Measurements from ENCODE around the gene METTL14.

METTL14 gene

DNA sequence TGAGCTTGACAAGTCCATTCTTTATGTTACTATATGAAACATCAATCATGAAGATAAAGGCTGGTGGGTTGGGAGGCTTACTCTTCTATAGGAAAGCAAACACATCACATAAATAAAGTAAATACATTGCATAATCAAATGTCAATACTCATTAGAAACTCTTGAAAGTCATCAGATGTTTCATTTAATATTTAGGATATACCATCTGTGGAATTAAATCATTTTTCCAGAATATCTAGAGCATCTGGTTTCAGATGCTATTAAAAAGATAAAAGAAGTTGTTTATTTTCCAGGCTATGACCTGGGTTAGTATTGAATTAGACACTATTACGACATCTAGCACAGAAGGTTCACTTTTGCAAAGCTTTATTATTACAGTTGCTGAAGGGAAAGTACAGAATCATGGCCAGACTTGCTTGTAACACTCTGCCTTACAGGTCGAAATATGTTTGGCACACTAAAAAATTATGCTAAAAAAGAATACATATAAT, 72.6 kb downstream of the METTL14 start:
- H2BK12ac ChIP-seq (ENCODE audit: low read length) = no peak overlapping the region
- DNase-seq = no peak
- H3K36me3 ChIP-seq (ENCODE audit: control insufficient read depth in 1 of 2, insufficient read depth in 2 of 2, low read length in 2 of 2) = peaks cover 2 to 8% of the 10 kb centered on the region in 2 experiments
- peaks cover 5% of the 10 kb centered on the region for H3K79me1 ChIP-seq (ENCODE audit: low read length)
- H3K27me3 ChIP-seq (ENCODE audit: insufficient read depth, low read length) = no peaks in the 10 kb centered on the region
- no peak overlapping the region for H3K23ac ChIP-seq (ENCODE audit: low read length)
- no peak overlapping the region for H3K27ac ChIP-seq (ENCODE audit: low read depth, low read length)
- H2BK120ac ChIP-seq (ENCODE audit: insufficient read depth, low read length, poor library complexity) = no peak overlapping the region
- H3K4ac ChIP-seq (ENCODE audit: low read depth, low read length) = no peak overlapping the region
- no peaks in the 10 kb centered on the region for H3K79me2 ChIP-seq (ENCODE audit: control insufficient read depth, insufficient read depth, low read length, poor library complexity)
- H3K14ac ChIP-seq (ENCODE audit: low read length) = no peak overlapping the region
- H4K91ac ChIP-seq (ENCODE audit: low read depth, low read length) = no peak overlapping the region
- no peak overlapping the region for H3K4me2 ChIP-seq (ENCODE audit: low read length)
- no peak overlapping the region for H3K9ac ChIP-seq (ENCODE audit: low read length)
- H3K4me1 ChIP-seq (ENCODE audit: control insufficient read depth in 1 of 2, insufficient read depth in 2 of 2, low read length in 2 of 2) = peaks cover 2 to 5% of the 10 kb centered on the region in 2 experiments
- H2AFZ ChIP-seq (ENCODE audit: insufficient read depth, low read length, poor library complexity) = no peak overlapping the region
- H3K9me3 ChIP-seq (ENCODE audit: insufficient read depth, low read depth, low read length) = no peaks in the 10 kb centered on the region
- H3K18ac ChIP-seq (ENCODE audit: low read length) = no peak overlapping the region
- no peak overlapping the region for H4K8ac ChIP-seq (ENCODE audit: low read depth, low read length)
- no peak overlapping the region for H2AK5ac ChIP-seq (ENCODE audit: low read length)
- H3K4me3 ChIP-seq (ENCODE audit: low read depth, low read length) = no peak overlapping the region
- no peak overlapping the region for H2BK5ac ChIP-seq (ENCODE audit: low read depth, low read length, poor library complexity)
- H4K12ac ChIP-seq (ENCODE audit: low read depth, low read length) = no peak overlapping the region
- WGBS (ENCODE audit: extremely low coverage, insufficient coverage, insufficient read length) = no CpG with 5 or more reads among the region's 2 CpGs

DNA sequence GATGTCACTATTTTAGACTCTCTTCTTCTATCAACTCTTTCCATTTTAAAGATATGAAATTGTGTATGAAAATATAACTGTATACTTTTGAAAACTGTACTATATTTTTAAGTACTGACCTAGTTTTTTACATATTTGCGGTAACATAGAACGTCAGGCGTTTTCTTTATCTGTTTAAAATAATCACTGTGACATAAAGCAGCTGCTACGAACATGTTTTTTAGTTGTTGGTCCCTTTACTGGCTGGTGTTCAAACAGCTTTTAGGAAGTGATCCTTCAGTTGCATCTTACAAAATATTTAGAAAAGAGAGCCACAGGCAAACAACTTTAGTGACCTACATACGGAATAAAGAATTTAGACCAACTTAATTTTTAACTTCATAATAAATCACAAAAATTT, 73.1 kb downstream of the METTL14 start:
- H2AFZ ChIP-seq (ENCODE audit: insufficient read depth, low read length, poor library complexity) = no peak overlapping the region
- peaks cover 2 to 5% of the 10 kb centered on the region in 2 experiments for H3K4me1 ChIP-seq (ENCODE audit: control insufficient read depth in 1 of 2, insufficient read depth in 2 of 2, low read length in 2 of 2)
- no peaks in the 10 kb centered on the region for H3K9me3 ChIP-seq (ENCODE audit: insufficient read depth, low read depth, low read length)
- no peak overlapping the region for H2BK120ac ChIP-seq (ENCODE audit: insufficient read depth, low read length, poor library complexity)
- no peak overlapping the region for H4K12ac ChIP-seq (ENCODE audit: low read depth, low read length)
- no peak overlapping the region for H3K23ac ChIP-seq (ENCODE audit: low read length)
- no peak overlapping the region for H3K18ac ChIP-seq (ENCODE audit: low read length)
- no peak overlapping the region for H2AK5ac ChIP-seq (ENCODE audit: low read length)
- no peak overlapping the region for H4K91ac ChIP-seq (ENCODE audit: low read depth, low read length)
- H3K36me3 ChIP-seq (ENCODE audit: control insufficient read depth in 1 of 2, insufficient read depth in 2 of 2, low read length in 2 of 2) = peaks cover 2 to 8% of the 10 kb centered on the region in 2 experiments
- H3K9ac ChIP-seq (ENCODE audit: low read length) = no peak overlapping the region
- H3K4ac ChIP-seq (ENCODE audit: low read depth, low read length) = no peak overlapping the region
- H3K79me2 ChIP-seq (ENCODE audit: control insufficient read depth, insufficient read depth, low read length, poor library complexity) = no peaks in the 10 kb centered on the region
- no peak overlapping the region for H3K4me2 ChIP-seq (ENCODE audit: low read length)
- H2BK5ac ChIP-seq (ENCODE audit: low read depth, low read length, poor library complexity) = no peak overlapping the region
- H4K8ac ChIP-seq (ENCODE audit: low read depth, low read length) = no peak overlapping the region
- WGBS (ENCODE audit: extremely low coverage, insufficient coverage, insufficient read length) = no CpG with 5 or more reads among the region's 5 CpGs
- H2BK12ac ChIP-seq (ENCODE audit: low read length) = no peak overlapping the region
- DNase-seq = no peak
- H3K27me3 ChIP-seq (ENCODE audit: insufficient read depth, low read length) = no peaks in the 10 kb centered on the region
- H3K14ac ChIP-seq (ENCODE audit: low read length) = no peak overlapping the region
- H3K4me3 ChIP-seq (ENCODE audit: low read depth, low read length) = no peak overlapping the region
- H3K27ac ChIP-seq (ENCODE audit: low read depth, low read length) = no peak overlapping the region
- peaks cover 5% of the 10 kb centered on the region for H3K79me1 ChIP-seq (ENCODE audit: low read length)

DNA sequence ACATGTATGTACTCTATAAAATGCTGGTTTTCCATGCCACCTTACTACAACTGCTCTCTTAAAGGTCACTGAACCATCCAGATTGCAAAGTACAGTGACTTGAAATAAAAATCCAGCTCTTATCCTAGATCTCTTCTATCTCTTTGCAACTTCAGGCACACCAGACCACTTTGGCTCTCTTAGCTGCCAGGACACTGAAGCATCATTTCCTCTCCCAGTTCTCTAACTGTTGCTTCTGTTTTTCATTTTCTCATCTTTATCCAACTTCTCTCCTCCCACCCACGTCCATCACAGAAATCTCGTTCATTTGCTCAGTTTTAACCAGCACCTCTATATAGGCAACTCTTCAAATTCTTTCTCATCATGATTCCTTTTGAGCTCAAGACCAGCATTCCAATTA, 74.3 kb downstream of the METTL14 start:
- Histone ChIP-seq H3K4me3 (ENCODE audit: low read depth, low read length) (no peak overlapping the region), H3K9ac (ENCODE audit: low read length) (no peak overlapping the region), H3K79me2 (ENCODE audit: control insufficient read depth, insufficient read depth, low read length, poor library complexity) (no peaks in the 10 kb centered on the region), H3K27ac (ENCODE audit: low read depth, low read length) (no peak overlapping the region), H3K79me1 (ENCODE audit: low read length) (peaks cover 7% of the 10 kb centered on the region), H2BK5ac (ENCODE audit: low read depth, low read length, poor library complexity) (no peak overlapping the region), H4K8ac (ENCODE audit: low read depth, low read length) (no peak overlapping the region), H3K14ac (ENCODE audit: low read length) (no peak overlapping the region), H3K4me2 (ENCODE audit: low read length) (no peak overlapping the region), H3K18ac (ENCODE audit: low read length) (no peak overlapping the region), H2BK120ac (ENCODE audit: insufficient read depth, low read length, poor library complexity) (no peak overlapping the region), H3K23ac (ENCODE audit: low read length) (no peak overlapping the region), H3K9me3 (ENCODE audit: insufficient read depth, low read depth, low read length) (no peaks in the 10 kb centered on the region), H3K27me3 (ENCODE audit: insufficient read depth, low read length) (no peaks in the 10 kb centered on the region), H3K4me1 (ENCODE audit: control insufficient read depth in 1 of 2, insufficient read depth in 2 of 2, low read length in 2 of 2) (peaks cover 2 to 5% of the 10 kb centered on the region in 2 experiments), H2AK5ac (ENCODE audit: low read length) (no peak overlapping the region), H2BK12ac (ENCODE audit: low read length) (no peak overlapping the region), H4K91ac (ENCODE audit: low read depth, low read length) (no peak overlapping the region), H2AFZ (ENCODE audit: insufficient read depth, low read length, poor library complexity) (no peak overlapping the region), H4K12ac (ENCODE audit: low read depth, low read length) (no peak overlapping the region), H3K36me3 (ENCODE audit: control insufficient read depth in 1 of 2, insufficient read depth in 2 of 2, low read length in 2 of 2) (peaks cover 2 to 14% of the 10 kb centered on the region in 2 experiments), H3K4ac (ENCODE audit: low read depth, low read length) (no peak overlapping the region)
- no peak for DNase-seq
- 100% methylated on average over 2 of the region's 2 CpGs for WGBS (ENCODE audit: extremely low coverage, insufficient coverage, insufficient read length)

DNA sequence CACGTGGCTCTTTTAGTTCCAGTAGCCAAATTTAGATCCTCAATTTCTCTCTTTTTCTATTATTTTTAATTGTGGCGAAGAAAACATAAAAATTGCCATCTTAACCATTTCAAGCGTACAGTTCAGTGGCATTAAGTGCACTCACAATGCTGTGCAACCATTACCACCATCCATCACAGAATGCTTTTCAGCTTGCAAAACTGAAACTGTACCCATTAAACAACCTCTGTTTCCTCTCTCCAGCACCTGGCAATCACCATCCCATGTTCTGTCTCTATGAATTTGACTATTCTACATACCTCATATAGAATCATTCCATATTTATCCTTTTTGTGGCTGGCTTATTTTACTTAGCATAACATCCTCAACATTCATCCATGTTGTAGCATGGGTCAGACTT, 74.9 kb downstream of the METTL14 start:
- Histone ChIP-seq H3K79me1 (ENCODE audit: low read length) (peaks cover 7% of the 10 kb centered on the region), H4K12ac (ENCODE audit: low read depth, low read length) (no peak overlapping the region), H3K27ac (ENCODE audit: low read depth, low read length) (no peak overlapping the region), H3K18ac (ENCODE audit: low read length) (no peak overlapping the region), H4K91ac (ENCODE audit: low read depth, low read length) (no peak overlapping the region), H2BK120ac (ENCODE audit: insufficient read depth, low read length, poor library complexity) (no peak overlapping the region), H4K8ac (ENCODE audit: low read depth, low read length) (no peak overlapping the region), H3K36me3 (ENCODE audit: control insufficient read depth in 1 of 2, insufficient read depth in 2 of 2, low read length in 2 of 2) (peaks cover 2 to 15% of the 10 kb centered on the region in 2 experiments), H3K9me3 (ENCODE audit: insufficient read depth, low read depth, low read length) (no peaks in the 10 kb centered on the region), H3K4me1 (ENCODE audit: control insufficient read depth in 1 of 2, insufficient read depth in 2 of 2, low read length in 2 of 2) (peaks cover 2 to 5% of the 10 kb centered on the region in 2 experiments), H3K4me2 (ENCODE audit: low read length) (no peak overlapping the region), H2AFZ (ENCODE audit: insufficient read depth, low read length, poor library complexity) (no peak overlapping the region), H2BK12ac (ENCODE audit: low read length) (no peak overlapping the region), H2AK5ac (ENCODE audit: low read length) (no peak overlapping the region), H3K27me3 (ENCODE audit: insufficient read depth, low read length) (no peaks in the 10 kb centered on the region), H3K79me2 (ENCODE audit: control insufficient read depth, insufficient read depth, low read length, poor library complexity) (no peaks in the 10 kb centered on the region), H3K23ac (ENCODE audit: low read length) (no peak overlapping the region), H2BK5ac (ENCODE audit: low read depth, low read length, poor library complexity) (no peak overlapping the region), H3K14ac (ENCODE audit: low read length) (no peak overlapping the region), H3K4ac (ENCODE audit: low read depth, low read length) (no peak overlapping the region), H3K9ac (ENCODE audit: low read length) (no peak overlapping the region), H3K4me3 (ENCODE audit: low read depth, low read length) (no peak overlapping the region)
- WGBS (ENCODE audit: extremely low coverage, insufficient coverage, insufficient read length) = no CpG with 5 or more reads among the region's 3 CpGs
- no peak for DNase-seq

Measured in trophoblast cell (in vitro differentiated cells and primary cell).